Measurements from ENCODE around the gene ERP44. TPM values are rescaled to one million over a fixed set of nuclear protein-coding genes. Genes with fewer than 3 reads are reported as not detected.

Gene ERP44
- total and polyA plus RNA-seq, 11 donors: 7.9 to 21.6 (median 15.7) TPM

- Histone ChIP-seq H3K27me3 (no peaks in the 10 kb centered on the region), H3K36me3 (peaks cover 0 to 79% (median 56%) of the 10 kb centered on the region in 9 donors), H3K27ac (no peak overlapping the region), H3K4me1 (peaks cover 0 to 16% (median 9%) of the 10 kb centered on the region in 12 donors), H3K9me3 (no peaks in the 10 kb centered on the region), H3K4me3 (no peak overlapping the region)
- ATAC-seq (no peak), DNase-seq (no peak)
- 68 to 81% (median 78%) methylated on average over 2 of the region's 2 CpGs for WGBS, 4 donors
- intact Hi-C loops (cut with DNase I): loop anchor here in 3 of 10 donors (5.0 to 10.0 kb wide), 3 partner anchors 72 to 284 kb away; partner anchors contain the start of gene NR4A3 (in 1 of the 3)
- TF ChIP-seq POLR2A (IDR thresholded peaks at IDR 0.05) (no peak), CTCF (IDR thresholded peaks at IDR 0.05) (no peak)
Observed at GRCh38 chr9:100106616-100107015, 7.8 kb upstream of the ERP44 start.

- 34 to 94% (median 44%) methylated on average over 1 of the region's 1 CpG for WGBS, 4 donors
- Histone ChIP-seq H3K27ac (no peak overlapping the region), H3K4me3 (no peak overlapping the region), H3K36me3 (peaks cover 0 to 82% (median 56%) of the 10 kb centered on the region in 9 donors), H3K9me3 (no peaks in the 10 kb centered on the region), H3K27me3 (no peaks in the 10 kb centered on the region), H3K4me1 (peaks cover 0 to 9% (median 4%) of the 10 kb centered on the region in 12 donors)
- intact Hi-C loops (cut with DNase I): loop anchor here in 3 of 10 donors (5.0 to 10.0 kb wide), 3 partner anchors 71 to 284 kb away; partner anchors contain the start of gene NR4A3 (in 1 of the 3)
- ATAC-seq: no peak
- DNase-seq: no peak
- TF ChIP-seq CTCF (IDR thresholded peaks at IDR 0.05): no peak
- TF ChIP-seq POLR2A (IDR thresholded peaks at IDR 0.05): no peak
Observed at GRCh38 chr9:100105861-100106260, 7.1 kb upstream of the ERP44 start.

GRCh38 chr9:100104314-100104713 lies 5.5 kb upstream of the ERP44 start:
- no peak overlapping the region for H3K27ac ChIP-seq
- no peak overlapping the region for H3K4me3 ChIP-seq
- DNase-seq (no peak), ATAC-seq (no peak)
- peaks cover 0 to 73% (median 48%) of the 10 kb centered on the region in 9 donors for H3K36me3 ChIP-seq
- WGBS, 4 donors: 79 to 88% (median 84%) methylated on average over 4 of the region's 4 CpGs
- peaks cover 0 to 9% (median 6%) of the 10 kb centered on the region in 12 donors for H3K4me1 ChIP-seq
- no peaks in the 10 kb centered on the region for H3K9me3 ChIP-seq
- TF ChIP-seq CTCF (IDR thresholded peaks at IDR 0.05) (no peak), POLR2A (IDR thresholded peaks at IDR 0.05) (no peak)
- H3K27me3 ChIP-seq: no peaks in the 10 kb centered on the region
- intact Hi-C loops (cut with DNase I): loop anchor here in 2 of 10 donors (10.0 kb wide), 2 partner anchors 70 to 110 kb away; no protein-coding TSS in a partner anchor

GRCh38 chr9:100101608-100102007 lies 2.8 kb upstream of the ERP44 start:
- 74 to 81% (median 76%) methylated on average over 6 of the region's 6 CpGs for WGBS, 4 donors
- Histone ChIP-seq H3K4me1 (peaks cover 0 to 26% (median 19%) of the 10 kb centered on the region in 12 donors), H3K36me3 (peaks cover 0 to 47% (median 29%) of the 10 kb centered on the region in 9 donors), H3K4me3 (no peak overlapping the region), H3K27ac (no peak overlapping the region), H3K27me3 (no peaks in the 10 kb centered on the region), H3K9me3 (no peaks in the 10 kb centered on the region)
- DNase-seq: no peak
- ATAC-seq: no peak
- TF ChIP-seq POLR2A (IDR thresholded peaks at IDR 0.05) (no peak), CTCF (IDR thresholded peaks at IDR 0.05) (no peak)
- intact Hi-C loops (cut with DNase I): loop anchor here in 2 of 10 donors (10.0 kb wide), 2 partner anchors 67 to 113 kb away; no protein-coding TSS in a partner anchor
